IPS-18c (cell line): ENCODE results near the gene DOP1A.

Source experiments
- H3K4me3 ChIP-seq: 2 replicates; pipeline ENCODE4 v1.7.0; 2013; ENCODE audit warnings: low read depth, mild to moderate bottlenecking, low read length, moderate library complexity; ENCODE audit not compliant: insufficient read depth
- H3K9me3 ChIP-seq: one replicate; pipeline ENCODE4 v1.6.1; 2013; ENCODE audit warnings: mild to moderate bottlenecking, low read length, moderate library complexity; ENCODE audit not compliant: control insufficient read depth, insufficient read depth

The DOP1A gene

GRCh38 chr6:83065511-83066192, 1.8 kb upstream of the DOP1A start, which contains the start of gene UBE3D:
TSS of gene UBE3D (minus strand) at chr6:83065841. CDS start at chr6:83065718, 123 bp downstream.
- Histone ChIP-seq H3K9me3 (no peaks in the 10 kb centered on the region), H3K4me3 (peak within 1 kb of the TSS; percentile 81)

GRCh38 chr6:83068616-83069015, 1.1 kb downstream of the DOP1A start:
- Histone ChIP-seq H3K4me3 (peak overlapping the region; percentile 63), H3K9me3 (no peaks in the 10 kb centered on the region)

- H3K4me3 ChIP-seq: no peak overlapping the region
Observed at GRCh38 chr6:83069633-83070032, 2.2 kb downstream of the DOP1A start.

GRCh38 chr6:83071023-83071422, 3.6 kb downstream of the DOP1A start:
- H3K4me3 ChIP-seq: no peak overlapping the region
- H3K9me3 ChIP-seq: no peaks in the 10 kb centered on the region

More at GRCh38 chr6:83069633-83070032, 2.2 kb downstream of the DOP1A start:
- no peaks in the 10 kb centered on the region for H3K9me3 ChIP-seq

GRCh38 chr6:83071707-83072106, 4.2 kb downstream of the DOP1A start:
- Histone ChIP-seq H3K4me3 (no peak overlapping the region), H3K9me3 (no peaks in the 10 kb centered on the region)

GRCh38 chr6:83072726-83073125, 5.3 kb downstream of the DOP1A start:
- Histone ChIP-seq H3K9me3 (no peaks in the 10 kb centered on the region), H3K4me3 (no peak overlapping the region)

GRCh38 chr6:83073615-83074014, 6.1 kb downstream of the DOP1A start:
- Histone ChIP-seq H3K9me3 (no peaks in the 10 kb centered on the region), H3K4me3 (no peak overlapping the region)

- no peaks in the 10 kb centered on the region for H3K9me3 ChIP-seq
- no peak overlapping the region for H3K4me3 ChIP-seq
Observed at GRCh38 chr6:83083476-83083875, 16.0 kb downstream of the DOP1A start.

GRCh38 chr6:83086751-83087150, 19.3 kb downstream of the DOP1A start:
- Histone ChIP-seq H3K4me3 (no peak overlapping the region), H3K9me3 (no peaks in the 10 kb centered on the region)

GRCh38 chr6:83092756-83093399, 25.4 kb downstream of the DOP1A start:
- H3K4me3 ChIP-seq: no peak overlapping the region
- H3K9me3 ChIP-seq: no peaks in the 10 kb centered on the region

GRCh38 chr6:83096791-83097190, 29.3 kb downstream of the DOP1A start:
- no peak overlapping the region for H3K4me3 ChIP-seq
- no peaks in the 10 kb centered on the region for H3K9me3 ChIP-seq

GRCh38 chr6:83097204-83097603, 29.7 kb downstream of the DOP1A start:
- no peak overlapping the region for H3K4me3 ChIP-seq

GRCh38 chr6:83097675-83098074, 30.2 kb downstream of the DOP1A start:
- Histone ChIP-seq H3K9me3 (no peaks in the 10 kb centered on the region), H3K4me3 (no peak overlapping the region)

More at GRCh38 chr6:83097204-83097603, 29.7 kb downstream of the DOP1A start:
- H3K9me3 ChIP-seq: no peaks in the 10 kb centered on the region

- Histone ChIP-seq H3K4me3 (no peak overlapping the region), H3K9me3 (no peaks in the 10 kb centered on the region)
Observed at GRCh38 chr6:83098589-83098988, 31.1 kb downstream of the DOP1A start.

- Histone ChIP-seq H3K4me3 (no peak overlapping the region), H3K9me3 (no peaks in the 10 kb centered on the region)
Observed at GRCh38 chr6:83108378-83108777, 40.9 kb downstream of the DOP1A start.

GRCh38 chr6:83113258-83113657, 45.8 kb downstream of the DOP1A start:
- H3K9me3 ChIP-seq: no peaks in the 10 kb centered on the region
- no peak overlapping the region for H3K4me3 ChIP-seq

GRCh38 chr6:83114164-83114563, 46.7 kb downstream of the DOP1A start:
- no peaks in the 10 kb centered on the region for H3K9me3 ChIP-seq

GRCh38 chr6:83117802-83118201, 50.3 kb downstream of the DOP1A start:
- Histone ChIP-seq H3K4me3 (no peak overlapping the region), H3K9me3 (no peaks in the 10 kb centered on the region)

More at GRCh38 chr6:83114164-83114563, 46.7 kb downstream of the DOP1A start:
- H3K4me3 ChIP-seq: no peak overlapping the region
